HepG2 (cell line): Measurements from ENCODE around the gene RCOR3. TPM values are rescaled to one million over a fixed set of nuclear protein-coding genes. Genes with fewer than 3 reads are reported as not detected.

Source experiments
- DMTF1 ChIP-seq: sonication (generic); formaldehyde crosslinking; IDR thresholded peaks from 2 replicates; pipeline ENCODE4 v1.4.0; 2020; ENCODE audit warnings: mild to moderate bottlenecking, missing genetic modification reagents
- DR1 ChIP-seq: sonication (generic); formaldehyde crosslinking; IDR thresholded peaks from 2 replicates; pipeline ENCODE4 v1.8.0; 2021; ENCODE audit warnings: mild to moderate bottlenecking, missing genetic modification reagents, inconsistent platforms
- HOXA5 ChIP-seq: sonication (generic); formaldehyde crosslinking; IDR thresholded peaks from 2 replicates; pipeline ENCODE4 v1.4.0; 2020; ENCODE audit warnings: missing genetic modification reagents
- JDP2 ChIP-seq: sonication (generic); formaldehyde crosslinking; IDR thresholded peaks from 2 replicates; pipeline ENCODE4 v1.8.1; 2022; ENCODE audit warnings: missing genetic modification reagents, borderline replicate concordance
- KLF9 ChIP-seq: IDR thresholded peaks from 2 replicates; pipeline ENCODE4 v1.6.1; 2016; ENCODE audit warnings: low read depth
- MED8 ChIP-seq: sonication (generic); formaldehyde crosslinking; IDR thresholded peaks from 2 replicates; pipeline ENCODE4 v1.8.1; 2023; ENCODE audit warnings: mild to moderate bottlenecking, missing genetic modification reagents; ENCODE audit not compliant: insufficient replicate concordance
- NR0B2 ChIP-seq: sonication (generic); formaldehyde crosslinking; IDR thresholded peaks from 2 replicates; pipeline ENCODE4 v1.4.0; 2020; ENCODE audit warnings: mild to moderate bottlenecking, missing genetic modification reagents
- NR2C2 ChIP-seq: sonication (generic); formaldehyde crosslinking; IDR thresholded peaks from 2 replicates; pipeline ENCODE4 v1.4.0; 2020; ENCODE audit warnings: missing genetic modification reagents, mild to moderate bottlenecking, moderate library complexity, borderline replicate concordance
- PRDM15 ChIP-seq: sonication (generic); formaldehyde crosslinking; IDR thresholded peaks from 2 replicates; pipeline ENCODE4 v1.4.0; 2020; ENCODE audit warnings: missing genetic modification reagents
- RXRA ChIP-seq: sonication (generic); formaldehyde crosslinking; IDR thresholded peaks from 2 replicates; pipeline ENCODE4 v1.5.1; 2020; ENCODE audit warnings: missing genetic modification reagents
- SP5 ChIP-seq: IDR thresholded peaks from 2 replicates; pipeline ENCODE4 v1.6.1; 2016; ENCODE audit warnings: low read depth, borderline replicate concordance
- SYNCRIP ChIP-seq: fragments of 200-400 bp; formaldehyde crosslinking; IDR thresholded peaks from 2 replicates; pipeline ENCODE4 v1.6.1; 2018; ENCODE audit warnings: mild to moderate bottlenecking, low read depth, low read length; ENCODE audit not compliant: insufficient read depth
- TAF15 ChIP-seq: fragments of 200-400 bp; formaldehyde crosslinking; IDR thresholded peaks from one replicate; pipeline ENCODE4 v1.6.1; 2018; ENCODE audit warnings: mild to moderate bottlenecking, low read depth, low read length; ENCODE audit not compliant: poor library complexity, severe bottlenecking
- ZFP1 ChIP-seq: IDR thresholded peaks from 2 replicates; pipeline ENCODE4 v1.6.1; 2016
- ZFP82 ChIP-seq: sonication (generic); formaldehyde crosslinking; IDR thresholded peaks from 2 replicates; pipeline ENCODE4 v1.5.1; 2020; ENCODE audit warnings: mild to moderate bottlenecking, missing genetic modification reagents, borderline replicate concordance
- ZGPAT ChIP-seq: IDR thresholded peaks from 2 replicates; pipeline ENCODE4 v1.6.1; 2016; ENCODE audit warnings: mild to moderate bottlenecking
- ZNF333 ChIP-seq: sonication (generic); formaldehyde crosslinking; IDR thresholded peaks from 2 replicates; pipeline ENCODE4 v1.4.0; 2020; ENCODE audit warnings: mild to moderate bottlenecking, missing genetic modification reagents, borderline replicate concordance
- ZNF34 ChIP-seq: sonication (generic); formaldehyde crosslinking; IDR thresholded peaks from 2 replicates; pipeline ENCODE4 v1.4.0; 2020; ENCODE audit warnings: mild to moderate bottlenecking, missing genetic modification reagents, borderline replicate concordance
- ZNF775 ChIP-seq: sonication (generic); formaldehyde crosslinking; IDR thresholded peaks from 2 replicates; pipeline ENCODE4 v1.4.0; 2020; ENCODE audit warnings: missing genetic modification reagents, mild to moderate bottlenecking, moderate library complexity, borderline replicate concordance
- ZNF788 ChIP-seq: sonication (generic); formaldehyde crosslinking; IDR thresholded peaks from 2 replicates; pipeline ENCODE4 v1.5.0; 2020; ENCODE audit warnings: mild to moderate bottlenecking, missing genetic modification reagents, borderline replicate concordance
- ZSCAN31 ChIP-seq: sonication (generic); formaldehyde crosslinking; IDR thresholded peaks from 2 replicates; pipeline ENCODE4 v1.5.0; 2020; ENCODE audit warnings: low read depth, mild to moderate bottlenecking, missing genetic modification reagents
- polyA plus RNA-seq, 8 experiments: library from polyadenylated mRNA; depleted of rRNA in 3 of 8; stranded (reverse) in 7 of 8; unstranded in 1 of 8; fragments of >200 nt; fragmentation: Illumina TruSeq in 4 of 8; extraction: Trizol in 4 of 8; gene quantifications; 2 replicates each; pipeline versions ENCODE4 v1.2.1 to v1.2.3, GENCODE V29; 2011 to 2016; ENCODE audit warnings: low read depth in 4 of 8, missing spikeins in 1 of 8, mixed read lengths in 1 of 8; ENCODE audit not compliant: insufficient read depth in 1 of 8
- total RNA-seq, 5 experiments: library from RNA; depleted of rRNA; stranded (reverse); fragments of >200 nt; fragmentation: Illumina TruSeq; extraction: Trizol; gene quantifications; 2 replicates each; pipeline ENCODE4 v1.2.3, GENCODE V29; 2016; ENCODE audit warnings: low read depth in 1 of 5

The RCOR3 gene
- total and polyA plus RNA-seq, 2 of the 13 experiments (the other 11 are each of a cell fraction or from before 2014, with no cell fraction given), result 16.8 to 31.6 TPM

- TF ChIP-seq NR0B2 (CRISPR knock-in tag), result peak; percentile 84
- no peak for TF ChIP-seq DMTF1 (CRISPR knock-in tag)
- TF ChIP-seq DR1, result peak; percentile 24; the same call in 1 of the 2 replicates
- TF ChIP-seq ZFP1 (CRISPR knock-in tag), result no peak; the same call in 1 of the 2 replicates
- no peak for TF ChIP-seq KLF9 (CRISPR knock-in tag)
- TF ChIP-seq ZNF34, result no peak
- peak; percentile 95 for TF ChIP-seq ZSCAN31 (CRISPR knock-in tag)
- TF ChIP-seq NR2C2, result peak; percentile 76
- TF ChIP-seq RXRA, result peak; percentile 84
- TF ChIP-seq ZNF775 (CRISPR knock-in tag), result no peak
- no peak; the same call in 1 of the 2 replicates for TF ChIP-seq PRDM15
- TF ChIP-seq ZGPAT (CRISPR knock-in tag), result peak; percentile 94; the same call in 1 of the 2 replicates
- peak; percentile 84 for TF ChIP-seq MED8 (CRISPR knock-in tag)
- TF ChIP-seq ZNF788, result peak; percentile 78
- TF ChIP-seq HOXA5, result peak; percentile 75; the same call in 1 of the 2 replicates
- no peak for TF ChIP-seq SYNCRIP
- peak; percentile 46 for TF ChIP-seq SP5
- TF ChIP-seq TAF15, result no peak
- peak; percentile 70; the same call in 1 of the 2 replicates for TF ChIP-seq ZNF333 (CRISPR knock-in tag)
- TF ChIP-seq JDP2 (CRISPR knock-in tag), result no peak; the same call in 1 of the 2 replicates
- peak; percentile 85; the same call in 1 of the 2 replicates for TF ChIP-seq ZFP82 (CRISPR knock-in tag)
Observed at GRCh38 chr1:211258756-211259637, at the start of gene RCOR3 (continued).
